Spleen (tissue), 7 donors: ENCODE measurements around the gene P4HB.

Experiments
- CTCF ChIP-seq, 11 experiments: fragments of 200-600 bp in 7 of 11; fragments of 450-650 bp in 4 of 11; sonication (generic) in 4 of 11; IDR thresholded peaks in 8 of 11; conservative IDR thresholded peaks in 3 of 11; 1 replicate in 7 of 11; 2 replicates in 4 of 11; pipeline versions ENCODE4 v1.4.0 to v1.8.0; 2016 to 2021; ENCODE audit warnings: antibody characterized with exemption in 11 of 11, inconsistent platforms in 4 of 11, mild to moderate bottlenecking in 1 of 11
- POLR2AphosphoS5 ChIP-seq, 3 donors: sonication (generic); formaldehyde crosslinking; IDR thresholded peaks; one replicate each; pipeline ENCODE4 v1.5.1; 2017; ENCODE audit warnings: antibody characterized with exemption in 3 of 3
- donor health status: DM: no; HTN: no; CAD: no; lungs with moderate emphysema.
- donor health status: DM: no; HTN: no; CAD: no.
- donor health status: DM: no; HTN: no; CAD: no.

- TF ChIP-seq CTCF (IDR thresholded peaks at IDR 0.05 in 8 of 11, conservative IDR thresholded peaks at IDR 0.05 in 3 of 11) (no peak), POLR2AphosphoS5 (IDR thresholded peaks at IDR 0.05) (no peak)
Observed at GRCh38 chr17:81809556-81809998, 50.8 kb downstream of the P4HB start.
